ENCODE measurements around the gene KLHL30.

DNA sequence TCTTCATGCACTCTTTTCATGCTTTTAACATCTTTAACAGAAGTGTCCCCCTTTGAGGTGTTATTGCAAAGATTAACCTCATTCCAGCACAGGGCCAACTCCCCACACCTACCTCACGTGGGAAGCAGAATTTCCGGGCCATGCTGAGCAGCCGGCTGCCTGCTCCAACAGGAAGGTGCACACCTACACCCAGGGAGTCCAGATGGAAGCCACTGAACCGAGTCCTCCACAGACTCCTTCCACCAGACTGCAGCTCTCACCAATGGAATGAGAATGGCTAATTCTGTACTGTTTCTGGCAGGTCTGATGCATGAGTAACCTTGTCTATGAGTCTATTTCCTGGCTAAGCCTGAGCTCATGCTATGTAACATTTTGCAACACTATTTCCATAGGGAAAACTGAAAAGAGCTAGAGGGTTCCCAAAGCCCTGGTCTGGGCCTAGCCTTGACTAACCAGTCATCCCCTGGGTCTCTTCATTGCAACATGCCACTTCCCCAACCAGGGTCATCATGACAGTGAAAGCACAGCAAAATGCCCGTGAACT, 31.3 kb downstream of the KLHL30 start:
- TF ChIP-seq, protein P1, sequence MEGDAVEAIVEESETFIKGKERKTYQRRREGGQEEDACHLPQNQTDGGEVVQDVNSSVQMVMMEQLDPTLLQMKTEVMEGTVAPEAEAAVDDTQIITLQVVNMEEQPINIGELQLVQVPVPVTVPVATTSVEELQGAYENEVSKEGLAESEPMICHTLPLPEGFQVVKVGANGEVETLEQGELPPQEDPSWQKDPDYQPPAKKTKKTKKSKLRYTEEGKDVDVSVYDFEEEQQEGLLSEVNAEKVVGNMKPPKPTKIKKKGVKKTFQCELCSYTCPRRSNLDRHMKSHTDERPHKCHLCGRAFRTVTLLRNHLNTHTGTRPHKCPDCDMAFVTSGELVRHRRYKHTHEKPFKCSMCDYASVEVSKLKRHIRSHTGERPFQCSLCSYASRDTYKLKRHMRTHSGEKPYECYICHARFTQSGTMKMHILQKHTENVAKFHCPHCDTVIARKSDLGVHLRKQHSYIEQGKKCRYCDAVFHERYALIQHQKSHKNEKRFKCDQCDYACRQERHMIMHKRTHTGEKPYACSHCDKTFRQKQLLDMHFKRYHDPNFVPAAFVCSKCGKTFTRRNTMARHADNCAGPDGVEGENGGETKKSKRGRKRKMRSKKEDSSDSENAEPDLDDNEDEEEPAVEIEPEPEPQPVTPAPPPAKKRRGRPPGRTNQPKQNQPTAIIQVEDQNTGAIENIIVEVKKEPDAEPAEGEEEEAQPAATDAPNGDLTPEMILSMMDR (conservative IDR thresholded peaks at IDR 0.05 in 1 of 2, IDR thresholded peaks at IDR 0.05 in 1 of 2; ENCODE audit: extremely low read depth in 1 of 2, insufficient read depth in 1 of 2, low read depth in 1 of 2, low read length in 2 of 2): no peak
- TF ChIP-seq EZH2 (IDR thresholded peaks at IDR 0.05; ENCODE audit: borderline replicate concordance, low read length): no peak

All from mammary epithelial cell (primary cell).